ENCODE results near the gene MVB12A. TPM values are rescaled to one million over a fixed set of nuclear protein-coding genes. Genes with fewer than 3 reads are reported as not detected.

The MVB12A gene
- total RNA-seq, 2 donors from 2014 or later = 53.1 to 70.1 TPM

- H3K4me1 ChIP-seq = no peaks in the 10 kb centered on the region
- no peak overlapping the region for H3K9ac ChIP-seq (ENCODE audit: low read depth in 2 of 2, low read length in 2 of 2)
- intact Hi-C loops (cut with DNase I) = no loop called here
- H3K27me3 ChIP-seq = peaks cover 18% of the 10 kb centered on the region
- no peaks in the 10 kb centered on the region for H3K9me3 ChIP-seq
- H3K36me3 ChIP-seq = no peaks in the 10 kb centered on the region
- DNase-seq = no peak
- no peak overlapping the region for H3K27ac ChIP-seq
- TF ChIP-seq CTCF (IDR thresholded peaks at IDR 0.05) = no peak
- H3K4me3 ChIP-seq = no peak overlapping the region
Observed at GRCh38 chr19:17455308-17456123, 35.7 kb downstream of the MVB12A start.

GRCh38 chr19:17456127-17456526 is 36.3 kb downstream of the MVB12A start:
- intact Hi-C loops (cut with DNase I) = no loop called here

GRCh38 chr19:17457616-17458015 is 37.8 kb downstream of the MVB12A start:
- no peaks in the 10 kb centered on the region for H3K4me1 ChIP-seq
- no peaks in the 10 kb centered on the region for H3K36me3 ChIP-seq
- H3K27ac ChIP-seq = no peak overlapping the region
- TF ChIP-seq CTCF (IDR thresholded peaks at IDR 0.05) = no peak
- intact Hi-C loops (cut with DNase I) = no loop called here
- H3K27me3 ChIP-seq = peaks cover 18% of the 10 kb centered on the region
- no peaks in the 10 kb centered on the region for H3K9me3 ChIP-seq
- no peak for DNase-seq
- no peak overlapping the region for H3K9ac ChIP-seq (ENCODE audit: low read depth in 2 of 2, low read length in 2 of 2)
- H3K4me3 ChIP-seq = no peak overlapping the region

More at GRCh38 chr19:17456127-17456526, 36.3 kb downstream of the MVB12A start:
- Histone ChIP-seq H3K27ac (no peak overlapping the region), H3K36me3 (no peaks in the 10 kb centered on the region), H3K9ac (ENCODE audit: low read depth in 2 of 2, low read length in 2 of 2) (no peak overlapping the region), H3K27me3 (peaks cover 18% of the 10 kb centered on the region), H3K4me1 (no peaks in the 10 kb centered on the region), H3K4me3 (no peak overlapping the region), H3K9me3 (no peaks in the 10 kb centered on the region)
- DNase-seq = no peak
- no peak for TF ChIP-seq CTCF (IDR thresholded peaks at IDR 0.05)

- DNase-seq = no peak
- Histone ChIP-seq H3K4me1 (no peaks in the 10 kb centered on the region), H3K9ac (ENCODE audit: low read depth in 2 of 2, low read length in 2 of 2) (no peak overlapping the region), H3K36me3 (no peaks in the 10 kb centered on the region), H3K9me3 (no peaks in the 10 kb centered on the region), H3K27me3 (peaks cover 18% of the 10 kb centered on the region), H3K27ac (no peak overlapping the region), H3K4me3 (no peak overlapping the region)
- intact Hi-C loops (cut with DNase I) = no loop called here
- TF ChIP-seq CTCF (IDR thresholded peaks at IDR 0.05) = no peak
Observed at GRCh38 chr19:17458970-17459369, 39.1 kb downstream of the MVB12A start.

GRCh38 chr19:17460372-17461230 is 40.8 kb downstream of the MVB12A start, which contains the start of gene NXNL1:
Gene NXNL1 (minus strand): TSS chr19:17460926. CDS start chr19:17460869, 57 bp downstream.
- intact Hi-C loops (cut with DNase I) = loop anchor here (10.0 kb wide), 2 partner anchors 166 to 394 kb away; partner anchors contain the start of gene RPL18A
- H3K27me3 ChIP-seq = peaks cover 12% of the 10 kb centered on the region

More at GRCh38 chr19:17460372-17461230, 40.8 kb downstream of the MVB12A start, which contains the start of gene NXNL1:
- Histone ChIP-seq H3K4me1 (no peaks in the 10 kb centered on the region), H3K9me3 (no peaks in the 10 kb centered on the region), H3K36me3 (no peaks in the 10 kb centered on the region), H3K9ac (ENCODE audit: low read depth in 2 of 2, low read length in 2 of 2) (no peak within 1 kb of the TSS), H3K4me3 (no peak within 1 kb of the TSS), H3K27ac (no peak within 1 kb of the TSS)
- no peak for DNase-seq
- TF ChIP-seq CTCF (IDR thresholded peaks at IDR 0.05) = no peak
